Neural cell (in vitro differentiated cells): Measurements from ENCODE around the gene EIF5A. TPM values are rescaled to one million over a fixed set of nuclear protein-coding genes. Genes with fewer than 3 reads are reported as not detected.

ENCODE experiments used
- H2AFZ ChIP-seq: fragments of 200-600, 300-800 bp; sonication (generic), shearing (Covaris generic); 2 replicates; pipeline ENCODE4 v1.6.0; 2014; ENCODE audit warnings: low read depth, mild to moderate bottlenecking, antibody characterized with exemption, low read length, moderate library complexity
- H3F3A ChIP-seq: fragments of 200-600 bp; shearing (Covaris generic); 2 replicates; pipeline ENCODE4 v1.6.1; 2016; ENCODE audit warnings: mild to moderate bottlenecking, moderate library complexity, mixed read lengths, antibody characterized with exemption, low read length; ENCODE audit not compliant: insufficient read depth, poor library complexity, severe bottlenecking
- H3K27ac ChIP-seq: fragments of 200-600, 300-800 bp; sonication (generic), shearing (Covaris generic); 2 replicates; pipeline ENCODE4 v1.5.1; 2014; ENCODE audit warnings: mild to moderate bottlenecking, low read length, moderate library complexity
- H3K27me3 ChIP-seq: fragments of 300-800, 200-600 bp; sonication (generic), shearing (Covaris generic); 2 replicates; pipeline ENCODE4 v1.6.0; 2014; ENCODE audit warnings: mild to moderate bottlenecking, low read depth, low read length, moderate library complexity; ENCODE audit not compliant: insufficient read depth
- H3K36me3 ChIP-seq: fragments of 300-800, 200-600 bp; sonication (generic), shearing (Covaris generic); 2 replicates; pipeline ENCODE4 v1.5.1; 2014; ENCODE audit warnings: mild to moderate bottlenecking, antibody characterized with exemption, low read length, moderate library complexity; ENCODE audit not compliant: insufficient read depth
- H3K4me2 ChIP-seq: fragments of 300-800, 200-600 bp; sonication (generic), shearing (Covaris generic); 2 replicates; pipeline ENCODE4 v1.6.0; 2014; ENCODE audit warnings: mild to moderate bottlenecking, low read length
- H3K4me3 ChIP-seq: fragments of 300-800, 200-600 bp; sonication (generic), shearing (Covaris generic); 2 replicates; pipeline ENCODE4 v1.5.1; 2014; ENCODE audit warnings: mild to moderate bottlenecking, low read length, moderate library complexity
- H3K79me2 ChIP-seq: fragments of 200-600 bp; shearing (Covaris generic); replicated peaks from 2 replicates; pipeline ENCODE4 v1.6.0; 2014; ENCODE audit warnings: mild to moderate bottlenecking, low read length, moderate library complexity; ENCODE audit not compliant: insufficient read depth
- H3K9ac ChIP-seq: fragments of 300-800, 200-600 bp; sonication (generic), shearing (Covaris generic); 2 replicates; pipeline ENCODE4 v1.6.1; 2016; ENCODE audit warnings: mild to moderate bottlenecking, low read length, mixed read lengths
- H3K9me2 ChIP-seq: fragments of 200-600 bp; shearing (Covaris generic); 2 replicates; pipeline ENCODE4 v1.6.1; 2016; ENCODE audit warnings: mild to moderate bottlenecking, low read length, mixed read lengths; ENCODE audit not compliant: insufficient read depth
- H3K9me3 ChIP-seq: fragments of 200-600, 300-800 bp; sonication (generic), shearing (Covaris generic); 2 replicates; pipeline ENCODE4 v1.6.1; 2016; ENCODE audit warnings: mild to moderate bottlenecking, mixed run types, low read length, moderate library complexity, mixed read lengths
- H4K20me1 ChIP-seq: fragments of 200-600 bp; shearing (Covaris generic); 2 replicates; pipeline ENCODE4 v1.6.1; 2016; ENCODE audit warnings: mild to moderate bottlenecking, mixed run types; ENCODE audit not compliant: insufficient read depth
- EP300 ChIP-seq: fragments of 450-650 bp; conservative IDR thresholded peaks from 2 replicates; pipeline ENCODE4 v1.6.1; 2014; ENCODE audit warnings: antibody characterized with exemption, mild to moderate bottlenecking, moderate library complexity; ENCODE audit not compliant: poor library complexity, severe bottlenecking
- EZH2 ChIP-seq: fragments of 200-600, 300-800 bp; shearing (Covaris generic), sonication (generic); IDR thresholded peaks from 2 replicates; pipeline ENCODE4 v1.6.1; 2014; ENCODE audit warnings: antibody characterized with exemption, low read length, borderline replicate concordance, mild to moderate bottlenecking; ENCODE audit not compliant: insufficient read depth, poor library complexity, severe bottlenecking
- MXI1 ChIP-seq: fragments of 450-650 bp; conservative IDR thresholded peaks from 2 replicates; pipeline ENCODE4 v1.6.1; 2014; ENCODE audit warnings: antibody characterized with exemption, mild to moderate bottlenecking; ENCODE audit not compliant: poor library complexity, severe bottlenecking
- POLR2AphosphoS5 ChIP-seq: IDR thresholded peaks from 2 replicates; pipeline ENCODE4 v1.6.1; 2012
- RAD21 ChIP-seq: fragments of 450-650 bp; conservative IDR thresholded peaks from 2 replicates; pipeline ENCODE4 v1.6.1; 2014; ENCODE audit warnings: antibody characterized with exemption, mild to moderate bottlenecking, moderate library complexity
- SMC3 ChIP-seq: fragments of 450-650 bp; conservative IDR thresholded peaks from 2 replicates; pipeline ENCODE4 v1.6.1; 2014; ENCODE audit warnings: antibody characterized with exemption, mild to moderate bottlenecking, moderate library complexity; ENCODE audit not compliant: poor library complexity
- TAF1 ChIP-seq: IDR thresholded peaks from 2 replicates; pipeline ENCODE4 v1.6.1; 2012; ENCODE audit warnings: low read depth
- polyA plus RNA-seq: library from polyadenylated mRNA; depleted of rRNA; stranded (reverse); fragments of >200 nt; gene quantifications from 2 replicates; pipeline ENCODE4 v1.2.3, GENCODE V29; 2014
- TF ChIP-seq, protein P1 (sequence below): IDR thresholded peaks from 2 replicates; pipeline ENCODE4 v1.6.1; 2012; ENCODE audit warnings: borderline replicate concordance
- TF ChIP-seq, protein P2 (sequence below): fragments of 450-650 bp; IDR thresholded peaks from 2 replicates; pipeline ENCODE4 v1.5.1; 2014; ENCODE audit warnings: antibody characterized with exemption, mild to moderate bottlenecking, moderate library complexity; ENCODE audit not compliant: poor library complexity, severe bottlenecking

Gene EIF5A
- polyA plus RNA-seq, 1 donor from 2014 or later, result 164 TPM

DNA sequence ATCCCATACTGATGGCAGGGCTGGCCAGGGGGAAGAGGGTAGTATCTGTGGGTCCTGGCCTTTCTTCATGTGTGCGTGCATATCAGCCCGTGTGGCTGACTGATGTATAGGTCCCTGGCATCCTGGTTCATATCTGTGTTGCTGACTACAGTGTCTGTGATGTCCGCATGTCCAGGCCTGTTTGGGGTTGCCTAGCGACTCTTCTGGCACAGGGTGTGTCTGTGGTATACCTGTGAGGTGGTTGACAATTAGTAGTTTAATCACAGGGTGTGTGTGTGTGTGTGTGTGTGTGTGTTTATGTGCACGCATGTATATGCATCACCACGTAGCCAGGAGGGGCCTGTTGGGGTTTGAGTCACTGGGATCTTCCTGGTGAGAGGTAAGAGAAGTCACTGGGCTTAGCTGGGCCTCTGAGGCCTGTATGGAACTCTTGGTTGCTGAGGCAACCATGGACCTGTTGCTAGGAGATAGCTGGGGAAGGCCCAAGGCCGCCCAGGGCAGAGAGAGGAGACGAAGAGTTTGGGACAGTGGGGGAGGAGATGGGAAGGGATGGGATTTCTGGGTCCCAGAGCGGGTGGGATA, 46.9 kb downstream of the EIF5A start:
- H3K4me2 ChIP-seq, result no peak overlapping the region

DNA sequence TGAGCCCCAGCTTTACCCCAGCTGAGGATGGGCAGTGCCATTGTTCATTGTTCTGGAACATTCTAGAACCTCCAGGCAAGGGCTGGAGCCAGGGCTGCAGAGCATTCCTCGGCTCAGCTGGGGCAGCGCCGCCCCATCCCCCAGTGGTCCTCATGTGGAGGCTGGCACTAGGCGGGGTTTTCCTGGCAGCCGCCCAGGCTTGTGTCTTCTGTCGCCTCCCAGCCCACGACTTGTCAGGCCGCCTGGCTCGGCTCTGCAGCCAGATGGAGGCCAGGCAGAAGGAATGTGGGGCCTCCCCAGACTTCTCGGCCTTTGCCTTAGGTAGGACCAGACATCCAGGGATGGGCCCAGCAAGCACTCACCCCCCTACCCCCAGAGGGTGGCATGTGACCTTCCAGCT, 47.6 kb downstream of the EIF5A start, which contains the start of gene TMEM95:
TSS of gene TMEM95 (plus strand) at position 104 of the 400 bp plus-strand sequence. CDS start at position 153, 49 bp downstream.
- Histone ChIP-seq H3K4me3 (peak within 1 kb of the TSS; percentile 15), H3K27me3 (no peaks in the 10 kb centered on the region), H3K9ac (peak within 1 kb of the TSS; percentile 3), H3K9me3 (no peaks in the 10 kb centered on the region), H3K79me2 (peaks cover 3% of the 10 kb centered on the region), H3K9me2 (no peaks in the 10 kb centered on the region), H3K36me3 (no peaks in the 10 kb centered on the region), H4K20me1 (no peaks in the 10 kb centered on the region), H3K27ac (no peak within 1 kb of the TSS), H3F3A (no peaks in the 10 kb centered on the region), H3K4me2 (no peak within 1 kb of the TSS), H2AFZ (no peak within 1 kb of the TSS)
- no peak for TF ChIP-seq EP300
- TF ChIP-seq POLR2AphosphoS5, result no peak
- TF ChIP-seq, protein P1, sequence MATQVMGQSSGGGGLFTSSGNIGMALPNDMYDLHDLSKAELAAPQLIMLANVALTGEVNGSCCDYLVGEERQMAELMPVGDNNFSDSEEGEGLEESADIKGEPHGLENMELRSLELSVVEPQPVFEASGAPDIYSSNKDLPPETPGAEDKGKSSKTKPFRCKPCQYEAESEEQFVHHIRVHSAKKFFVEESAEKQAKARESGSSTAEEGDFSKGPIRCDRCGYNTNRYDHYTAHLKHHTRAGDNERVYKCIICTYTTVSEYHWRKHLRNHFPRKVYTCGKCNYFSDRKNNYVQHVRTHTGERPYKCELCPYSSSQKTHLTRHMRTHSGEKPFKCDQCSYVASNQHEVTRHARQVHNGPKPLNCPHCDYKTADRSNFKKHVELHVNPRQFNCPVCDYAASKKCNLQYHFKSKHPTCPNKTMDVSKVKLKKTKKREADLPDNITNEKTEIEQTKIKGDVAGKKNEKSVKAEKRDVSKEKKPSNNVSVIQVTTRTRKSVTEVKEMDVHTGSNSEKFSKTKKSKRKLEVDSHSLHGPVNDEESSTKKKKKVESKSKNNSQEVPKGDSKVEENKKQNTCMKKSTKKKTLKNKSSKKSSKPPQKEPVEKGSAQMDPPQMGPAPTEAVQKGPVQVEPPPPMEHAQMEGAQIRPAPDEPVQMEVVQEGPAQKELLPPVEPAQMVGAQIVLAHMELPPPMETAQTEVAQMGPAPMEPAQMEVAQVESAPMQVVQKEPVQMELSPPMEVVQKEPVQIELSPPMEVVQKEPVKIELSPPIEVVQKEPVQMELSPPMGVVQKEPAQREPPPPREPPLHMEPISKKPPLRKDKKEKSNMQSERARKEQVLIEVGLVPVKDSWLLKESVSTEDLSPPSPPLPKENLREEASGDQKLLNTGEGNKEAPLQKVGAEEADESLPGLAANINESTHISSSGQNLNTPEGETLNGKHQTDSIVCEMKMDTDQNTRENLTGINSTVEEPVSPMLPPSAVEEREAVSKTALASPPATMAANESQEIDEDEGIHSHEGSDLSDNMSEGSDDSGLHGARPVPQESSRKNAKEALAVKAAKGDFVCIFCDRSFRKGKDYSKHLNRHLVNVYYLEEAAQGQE, result no peak
- TF ChIP-seq EZH2, result no peak
- no peak for TF ChIP-seq MXI1
- no peak for TF ChIP-seq RAD21
- no peak for TF ChIP-seq TAF1
- TF ChIP-seq, protein P2, sequence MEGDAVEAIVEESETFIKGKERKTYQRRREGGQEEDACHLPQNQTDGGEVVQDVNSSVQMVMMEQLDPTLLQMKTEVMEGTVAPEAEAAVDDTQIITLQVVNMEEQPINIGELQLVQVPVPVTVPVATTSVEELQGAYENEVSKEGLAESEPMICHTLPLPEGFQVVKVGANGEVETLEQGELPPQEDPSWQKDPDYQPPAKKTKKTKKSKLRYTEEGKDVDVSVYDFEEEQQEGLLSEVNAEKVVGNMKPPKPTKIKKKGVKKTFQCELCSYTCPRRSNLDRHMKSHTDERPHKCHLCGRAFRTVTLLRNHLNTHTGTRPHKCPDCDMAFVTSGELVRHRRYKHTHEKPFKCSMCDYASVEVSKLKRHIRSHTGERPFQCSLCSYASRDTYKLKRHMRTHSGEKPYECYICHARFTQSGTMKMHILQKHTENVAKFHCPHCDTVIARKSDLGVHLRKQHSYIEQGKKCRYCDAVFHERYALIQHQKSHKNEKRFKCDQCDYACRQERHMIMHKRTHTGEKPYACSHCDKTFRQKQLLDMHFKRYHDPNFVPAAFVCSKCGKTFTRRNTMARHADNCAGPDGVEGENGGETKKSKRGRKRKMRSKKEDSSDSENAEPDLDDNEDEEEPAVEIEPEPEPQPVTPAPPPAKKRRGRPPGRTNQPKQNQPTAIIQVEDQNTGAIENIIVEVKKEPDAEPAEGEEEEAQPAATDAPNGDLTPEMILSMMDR, result no peak
- no peak for TF ChIP-seq SMC3

More for the DNA sequence above, 46.9 kb downstream of the EIF5A start:
- TF ChIP-seq MXI1 (no peak), TAF1 (no peak), EP300 (no peak), EZH2 (no peak), RAD21 (no peak), SMC3 (no peak), POLR2AphosphoS5 (no peak)
- TF ChIP-seq, protein P2, result no peak
- TF ChIP-seq, protein P1, result no peak
- Histone ChIP-seq H3K9me3 (no peaks in the 10 kb centered on the region), H4K20me1 (no peaks in the 10 kb centered on the region), H3F3A (no peaks in the 10 kb centered on the region), H3K36me3 (no peaks in the 10 kb centered on the region), H3K4me3 (peak overlapping the region; percentile 15), H2AFZ (no peak overlapping the region), H3K27me3 (no peaks in the 10 kb centered on the region), H3K9me2 (no peaks in the 10 kb centered on the region), H3K79me2 (peaks cover 3% of the 10 kb centered on the region), H3K9ac (peak overlapping the region; percentile 3), H3K27ac (no peak overlapping the region)
